H9 (cell line): ENCODE results near the gene CPA4. TPM values are rescaled to one million over a fixed set of nuclear protein-coding genes. Genes with fewer than 3 reads are reported as not detected.

Experiments
- DNase-seq: peaks from one replicate; pipeline ENCODE4 v3.0.0-alpha.2; 2017
- H2AFZ ChIP-seq: one replicate; pipeline ENCODE4 v1.6.1; 2013; ENCODE audit warnings: mild to moderate bottlenecking, low read length, control low read depth, moderate library complexity
- H2AK5ac ChIP-seq: 2 replicates; pipeline ENCODE4 v1.6.1; 2013; ENCODE audit warnings: low read length, control low read depth, mixed read lengths; ENCODE audit not compliant: insufficient read length
- H2BK120ac ChIP-seq: one replicate; pipeline ENCODE4 v1.6.1; 2013; ENCODE audit warnings: low read depth, mild to moderate bottlenecking, low read length, control low read depth, inconsistent platforms; ENCODE audit not compliant: poor library complexity, severe bottlenecking
- H2BK12ac ChIP-seq: 2 replicates; pipeline ENCODE4 v1.6.1; 2013; ENCODE audit warnings: low read length, control low read depth, mixed read lengths, low read depth; ENCODE audit not compliant: insufficient read length
- H2BK15ac ChIP-seq: 2 replicates; pipeline ENCODE4 v1.6.1; 2013; ENCODE audit warnings: low read depth, low read length, control low read depth
- H2BK20ac ChIP-seq: one replicate; pipeline ENCODE4 v1.6.1; 2013; ENCODE audit warnings: low read depth, mild to moderate bottlenecking, low read length, control low read depth, inconsistent platforms; ENCODE audit not compliant: poor library complexity, severe bottlenecking
- H2BK5ac ChIP-seq: 2 replicates; pipeline ENCODE4 v1.6.1; 2013; ENCODE audit warnings: low read length, control low read depth, mixed read lengths; ENCODE audit not compliant: insufficient read length
- H3K14ac ChIP-seq: 2 replicates; pipeline ENCODE4 v1.6.1; 2013; ENCODE audit warnings: low read length, control low read depth; ENCODE audit not compliant: insufficient read depth
- H3K18ac ChIP-seq: 2 replicates; pipeline ENCODE4 v1.6.1; 2013; ENCODE audit warnings: low read depth, mild to moderate bottlenecking, mixed read lengths, low read length, control low read depth; ENCODE audit not compliant: insufficient read length
- H3K23ac ChIP-seq: 2 replicates; pipeline ENCODE4 v1.6.1; 2013; ENCODE audit warnings: low read length, control low read depth, mixed read lengths, low read depth; ENCODE audit not compliant: insufficient read length
- H3K23me2 ChIP-seq: 2 replicates; pipeline ENCODE4 v1.6.1; 2013; ENCODE audit warnings: low read depth, mild to moderate bottlenecking, mixed read lengths, low read length, control low read depth; ENCODE audit not compliant: insufficient read length, poor library complexity, severe bottlenecking
- H3K27ac ChIP-seq: 2 replicates; pipeline ENCODE4 v1.5.1; 2013; ENCODE audit warnings: low read length, control low read depth, mixed read lengths, low read depth; ENCODE audit not compliant: insufficient read length
- H3K27me3 ChIP-seq: 2 replicates; pipeline ENCODE4 v1.6.1; 2013; ENCODE audit warnings: low read length, control low read depth, inconsistent platforms; ENCODE audit not compliant: insufficient read depth
- H3K4ac ChIP-seq: 2 replicates; pipeline ENCODE4 v1.6.1; 2013; ENCODE audit warnings: low read depth, mild to moderate bottlenecking, control low read depth, inconsistent platforms, low read length, moderate library complexity
- H3K4me1 ChIP-seq: 2 replicates; pipeline ENCODE4 v1.6.1; 2013; ENCODE audit warnings: low read length, control low read depth, inconsistent platforms; ENCODE audit not compliant: insufficient read depth
- H3K4me2 ChIP-seq: 2 replicates; pipeline ENCODE4 v1.6.1; 2013; ENCODE audit warnings: low read length, control low read depth, mixed read lengths; ENCODE audit not compliant: insufficient read length, insufficient read depth
- H3K56ac ChIP-seq: 2 replicates; pipeline ENCODE4 v1.6.1; 2013; ENCODE audit warnings: low read depth, mild to moderate bottlenecking, mixed read lengths, low read length, control low read depth; ENCODE audit not compliant: insufficient read length
- H3K79me1 ChIP-seq: 2 replicates; pipeline ENCODE4 v1.6.1; 2013; ENCODE audit warnings: low read depth, mild to moderate bottlenecking, moderate library complexity, low read length, control low read depth, inconsistent platforms; ENCODE audit not compliant: insufficient read depth, poor library complexity, severe bottlenecking
- H3K79me2 ChIP-seq: 2 replicates; pipeline ENCODE4 v1.6.1; 2013; ENCODE audit warnings: low read length, control low read depth, inconsistent platforms; ENCODE audit not compliant: insufficient read depth
- H3K9ac ChIP-seq: 2 replicates; pipeline ENCODE4 v1.6.1; 2013; ENCODE audit warnings: low read length, control low read depth, mixed read lengths; ENCODE audit not compliant: insufficient read length; ENCODE audit errors: extremely low read depth
- H3K9me3 ChIP-seq: one replicate; pipeline ENCODE4 v1.6.1; 2013; ENCODE audit warnings: low read depth, low read length, inconsistent platforms; ENCODE audit not compliant: control insufficient read depth
- H3T11ph ChIP-seq: one replicate; pipeline ENCODE4 v1.6.1; 2013; ENCODE audit warnings: mild to moderate bottlenecking, low read length, control low read depth, inconsistent platforms
- H4K20me1 ChIP-seq: one replicate; pipeline ENCODE4 v1.6.1; 2013; ENCODE audit not compliant: control insufficient read depth, insufficient read length, insufficient read depth
- H4K5ac ChIP-seq: 2 replicates; pipeline ENCODE4 v1.6.1; 2013; ENCODE audit warnings: low read depth, mild to moderate bottlenecking, mixed read lengths, low read length, control low read depth; ENCODE audit not compliant: insufficient read length
- H4K8ac ChIP-seq: replicated peaks from 2 replicates; pipeline ENCODE4 v1.6.1; 2013; ENCODE audit warnings: low read length, control low read depth, mixed read lengths, low read depth; ENCODE audit not compliant: insufficient read length
- H4K91ac ChIP-seq: 2 replicates; pipeline ENCODE4 v1.6.1; 2013; ENCODE audit warnings: low read depth, mild to moderate bottlenecking, moderate library complexity, mixed read lengths, low read length, control low read depth; ENCODE audit not compliant: insufficient read length
- H3K27ac Mint-ChIP-seq, 3 experiments: 2 replicates in 2 of 3; 3 replicates in 1 of 3; pipeline ENCODE4 v1.8.0; 2020 to 2021; ENCODE audit warnings: mixed read lengths in 3 of 3, mild to moderate bottlenecking in 1 of 3, moderate library complexity in 1 of 3
- H3K27me3 Mint-ChIP-seq: 2 replicates; pipeline ENCODE4 v1.8.0; 2021; ENCODE audit warnings: low read depth, mild to moderate bottlenecking, moderate library complexity, mixed read lengths
- H3K36me3 Mint-ChIP-seq, 3 experiments: 2 replicates in 2 of 3; 3 replicates in 1 of 3; pipeline ENCODE4 v1.8.0; 2020 to 2021; ENCODE audit warnings: low read depth in 3 of 3, mixed read lengths in 3 of 3; ENCODE audit not compliant: insufficient read depth in 1 of 3
- H3K4me1 Mint-ChIP-seq, 2 experiments: 2 replicates each; pipeline ENCODE4 v1.8.0; 2020; ENCODE audit warnings: mixed read lengths in 2 of 2
- H3K4me3 Mint-ChIP-seq, 2 experiments: 2 replicates in 1 of 2; 3 replicates in 1 of 2; pipeline ENCODE4 v1.8.0; 2020 to 2021; ENCODE audit warnings: mild to moderate bottlenecking in 2 of 2, mixed read lengths in 2 of 2, moderate library complexity in 1 of 2
- H3K9me3 Mint-ChIP-seq, 2 experiments: 2 replicates in 1 of 2; 3 replicates in 1 of 2; pipeline ENCODE4 v1.8.0; 2020; ENCODE audit warnings: mild to moderate bottlenecking in 2 of 2, mixed read lengths in 2 of 2, moderate library complexity in 1 of 2
- WGBS: extraction: QIAGEN DNeasy Blood & Tissue Kit; methylation state at CpG from one replicate; pipeline ENCODE4 v1.1.7; 2013; ENCODE audit warnings: missing lambda C conversion rate, low lambda C conversion rate, mixed read lengths; ENCODE audit not compliant: insufficient read length; ENCODE audit errors: extremely low coverage; 5-methylcytosine and 5-hydroxymethylcytosine counted together
- total RNA-seq: library from RNA; stranded (reverse); gene quantifications from 2 replicates; pipeline ENCODE4 v1.2.1, GENCODE V29; 2021
- TF ChIP-seq, protein P1 (sequence below): fragments of 200-600 bp; sonication (generic); conservative IDR thresholded peaks from 3 replicates; pipeline ENCODE4 v1.8.0; 2021; ENCODE audit warnings: antibody characterized with exemption, mild to moderate bottlenecking

Gene CPA4
- total RNA-seq, 1 experiment from 2014 or later: not detected

DNA sequence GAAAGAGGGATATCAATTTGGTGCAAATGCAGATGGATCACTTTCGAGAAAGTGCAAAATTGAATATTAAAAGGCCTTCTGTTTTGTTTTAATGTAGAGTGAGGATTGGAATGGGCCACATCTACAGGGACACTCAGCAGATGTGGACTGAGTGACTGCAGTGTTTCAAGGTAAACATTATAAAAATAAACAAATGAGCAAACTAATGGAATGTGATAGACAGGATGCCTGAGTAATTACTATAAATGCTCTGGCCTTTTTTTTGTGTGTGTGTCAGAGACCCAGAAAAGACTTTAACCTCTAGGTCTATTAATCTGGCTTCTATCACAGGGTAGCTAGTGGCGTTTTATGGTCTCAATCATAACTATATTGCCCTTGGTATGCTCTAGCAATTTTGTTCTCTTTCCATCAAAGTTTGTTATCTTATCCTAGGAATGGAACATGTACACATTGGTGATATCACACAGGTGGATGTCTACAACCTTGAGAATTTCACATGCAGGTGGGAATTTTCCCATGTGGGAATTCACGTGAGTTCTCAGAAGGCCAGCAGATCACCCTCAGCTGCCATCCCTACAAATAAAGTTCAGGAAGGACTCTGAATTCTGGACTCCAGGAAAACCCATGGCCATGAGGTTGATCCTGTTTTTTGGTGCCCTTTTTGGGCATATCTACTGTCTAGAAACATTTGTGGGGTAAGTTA is 26.6 kb upstream of the CPA4 start, which contains the start of gene CPA2:
TSS of gene CPA2 (plus strand) at position 606 of the 703 bp plus-strand sequence. CDS start at position 625, 19 bp downstream.
- no peak within 1 kb of the TSS for H2BK120ac ChIP-seq
- no peaks in the 10 kb centered on the region for H3K79me1 ChIP-seq
- H4K8ac ChIP-seq: no peak within 1 kb of the TSS
- no peaks in the 10 kb centered on the region for H3K23me2 ChIP-seq
- no peaks in the 10 kb centered on the region for H3K79me2 ChIP-seq
- DNase-seq: no peak
- Mint-ChIP-seq H3K4me1 (peaks cover 46 to 47% of the 10 kb centered on the region in 2 experiments), H3K27me3 (peaks cover 8% of the 10 kb centered on the region), H3K27ac (no peak within 1 kb of the TSS), H3K9me3 (no peaks in the 10 kb centered on the region; a peak in 2 of 5 replicates), H3K4me3 (no peak within 1 kb of the TSS), H3K36me3 (peaks cover 0 to 4% (median 2%) of the 10 kb centered on the region in 3 experiments; a peak in 2 of 7 replicates)
- no peak within 1 kb of the TSS for H2BK5ac ChIP-seq
- no peak within 1 kb of the TSS for H3K27ac ChIP-seq
- H2BK15ac ChIP-seq: no peak within 1 kb of the TSS
- H3K4me1 ChIP-seq: no peaks in the 10 kb centered on the region; the same call in 1 of the 2 replicates
- no peak within 1 kb of the TSS for H3K9ac ChIP-seq
- no peak within 1 kb of the TSS for H4K5ac ChIP-seq
- H2AFZ ChIP-seq: no peak within 1 kb of the TSS
- H3K4ac ChIP-seq: no peak within 1 kb of the TSS
- H3K18ac ChIP-seq: no peak within 1 kb of the TSS
- no CpG with 5 or more reads among the region's 3 CpGs for WGBS
- H3T11ph ChIP-seq: no peak within 1 kb of the TSS
- no peak within 1 kb of the TSS for H3K14ac ChIP-seq
- TF ChIP-seq, protein P1, sequence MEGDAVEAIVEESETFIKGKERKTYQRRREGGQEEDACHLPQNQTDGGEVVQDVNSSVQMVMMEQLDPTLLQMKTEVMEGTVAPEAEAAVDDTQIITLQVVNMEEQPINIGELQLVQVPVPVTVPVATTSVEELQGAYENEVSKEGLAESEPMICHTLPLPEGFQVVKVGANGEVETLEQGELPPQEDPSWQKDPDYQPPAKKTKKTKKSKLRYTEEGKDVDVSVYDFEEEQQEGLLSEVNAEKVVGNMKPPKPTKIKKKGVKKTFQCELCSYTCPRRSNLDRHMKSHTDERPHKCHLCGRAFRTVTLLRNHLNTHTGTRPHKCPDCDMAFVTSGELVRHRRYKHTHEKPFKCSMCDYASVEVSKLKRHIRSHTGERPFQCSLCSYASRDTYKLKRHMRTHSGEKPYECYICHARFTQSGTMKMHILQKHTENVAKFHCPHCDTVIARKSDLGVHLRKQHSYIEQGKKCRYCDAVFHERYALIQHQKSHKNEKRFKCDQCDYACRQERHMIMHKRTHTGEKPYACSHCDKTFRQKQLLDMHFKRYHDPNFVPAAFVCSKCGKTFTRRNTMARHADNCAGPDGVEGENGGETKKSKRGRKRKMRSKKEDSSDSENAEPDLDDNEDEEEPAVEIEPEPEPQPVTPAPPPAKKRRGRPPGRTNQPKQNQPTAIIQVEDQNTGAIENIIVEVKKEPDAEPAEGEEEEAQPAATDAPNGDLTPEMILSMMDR: no peak
- no peaks in the 10 kb centered on the region for H4K20me1 ChIP-seq
- H3K27me3 ChIP-seq: no peaks in the 10 kb centered on the region
- H2BK20ac ChIP-seq: no peak within 1 kb of the TSS
- H3K56ac ChIP-seq: no peak within 1 kb of the TSS
- H2AK5ac ChIP-seq: no peak within 1 kb of the TSS
- H2BK12ac ChIP-seq: no peak within 1 kb of the TSS
- H3K9me3 ChIP-seq: no peaks in the 10 kb centered on the region
- no peak within 1 kb of the TSS for H3K4me2 ChIP-seq
- no peak within 1 kb of the TSS for H4K91ac ChIP-seq
- no peak within 1 kb of the TSS for H3K23ac ChIP-seq
